Neural crest cell (in vitro differentiated cells): ENCODE results near the gene MYH9. TPM values are rescaled to one million over a fixed set of nuclear protein-coding genes. Genes with fewer than 3 reads are reported as not detected.

Experiments used
- DNase-seq: peaks from one replicate; pipeline ENCODE4 v3.0.0; 2021; ENCODE audit warnings: low read depth, mixed read lengths, low spot score
- H3K27ac Mint-ChIP-seq: one replicate; pipeline ENCODE4 v1.8.0; 2021; ENCODE audit warnings: mild to moderate bottlenecking, mixed read lengths; ENCODE audit not compliant: unreplicated experiment
- H3K27me3 Mint-ChIP-seq: 2 replicates; pipeline ENCODE4 v1.8.0; 2021; ENCODE audit warnings: low read depth, mild to moderate bottlenecking, mixed read lengths
- H3K36me3 Mint-ChIP-seq: 2 replicates; pipeline ENCODE4 v1.8.0; 2021; ENCODE audit warnings: low read depth, mild to moderate bottlenecking, mixed read lengths
- H3K4me1 Mint-ChIP-seq: 2 replicates; pipeline ENCODE4 v1.8.0; 2021; ENCODE audit warnings: mixed read lengths
- H3K4me3 Mint-ChIP-seq: one replicate; pipeline ENCODE4 v1.8.0; 2021; ENCODE audit warnings: mild to moderate bottlenecking, mixed read lengths
- H3K9me3 Mint-ChIP-seq: 2 replicates; pipeline ENCODE4 v1.8.0; 2021; ENCODE audit warnings: mixed read lengths
- total RNA-seq: library from RNA; stranded (reverse); gene quantifications from 2 replicates; pipeline ENCODE4 v1.2.1, GENCODE V29; 2021
- TF ChIP-seq, protein P1 (sequence below): fragments of 200-600 bp; sonication (generic); conservative IDR thresholded peaks from 2 replicates; pipeline ENCODE4 v1.5.0; 2021; ENCODE audit warnings: antibody characterized with exemption, mild to moderate bottlenecking

Gene MYH9
- total RNA-seq, 1 donor from 2014 or later, result 160 TPM

DNA sequence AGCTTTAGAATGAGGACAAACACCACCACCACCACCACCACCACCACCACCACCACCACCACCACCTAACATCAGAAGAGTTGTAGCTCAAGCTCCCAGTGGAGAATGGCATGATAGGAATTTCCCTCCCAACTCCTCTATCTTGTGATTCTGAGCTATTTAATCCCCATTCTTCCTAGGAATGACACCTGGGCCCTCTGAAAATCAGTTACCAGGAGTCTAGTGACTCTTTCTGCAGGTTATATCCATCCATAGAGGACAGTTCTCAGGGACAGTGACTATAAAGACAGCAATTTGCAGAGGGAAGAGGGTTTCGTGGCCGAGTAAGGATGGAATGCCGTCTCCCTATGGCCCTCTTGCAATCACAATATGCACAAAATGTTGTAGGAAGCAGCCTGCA is 27.8 kb downstream of the MYH9 start:
- TF ChIP-seq, protein P1, sequence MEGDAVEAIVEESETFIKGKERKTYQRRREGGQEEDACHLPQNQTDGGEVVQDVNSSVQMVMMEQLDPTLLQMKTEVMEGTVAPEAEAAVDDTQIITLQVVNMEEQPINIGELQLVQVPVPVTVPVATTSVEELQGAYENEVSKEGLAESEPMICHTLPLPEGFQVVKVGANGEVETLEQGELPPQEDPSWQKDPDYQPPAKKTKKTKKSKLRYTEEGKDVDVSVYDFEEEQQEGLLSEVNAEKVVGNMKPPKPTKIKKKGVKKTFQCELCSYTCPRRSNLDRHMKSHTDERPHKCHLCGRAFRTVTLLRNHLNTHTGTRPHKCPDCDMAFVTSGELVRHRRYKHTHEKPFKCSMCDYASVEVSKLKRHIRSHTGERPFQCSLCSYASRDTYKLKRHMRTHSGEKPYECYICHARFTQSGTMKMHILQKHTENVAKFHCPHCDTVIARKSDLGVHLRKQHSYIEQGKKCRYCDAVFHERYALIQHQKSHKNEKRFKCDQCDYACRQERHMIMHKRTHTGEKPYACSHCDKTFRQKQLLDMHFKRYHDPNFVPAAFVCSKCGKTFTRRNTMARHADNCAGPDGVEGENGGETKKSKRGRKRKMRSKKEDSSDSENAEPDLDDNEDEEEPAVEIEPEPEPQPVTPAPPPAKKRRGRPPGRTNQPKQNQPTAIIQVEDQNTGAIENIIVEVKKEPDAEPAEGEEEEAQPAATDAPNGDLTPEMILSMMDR, result no peak
- Mint-ChIP-seq H3K27ac (no peak overlapping the region), H3K27me3 (no peaks in the 10 kb centered on the region), H3K36me3 (no peaks in the 10 kb centered on the region), H3K4me1 (peaks cover 56% of the 10 kb centered on the region), H3K4me3 (no peak overlapping the region), H3K9me3 (no peaks in the 10 kb centered on the region)
- no peak for DNase-seq

DNA sequence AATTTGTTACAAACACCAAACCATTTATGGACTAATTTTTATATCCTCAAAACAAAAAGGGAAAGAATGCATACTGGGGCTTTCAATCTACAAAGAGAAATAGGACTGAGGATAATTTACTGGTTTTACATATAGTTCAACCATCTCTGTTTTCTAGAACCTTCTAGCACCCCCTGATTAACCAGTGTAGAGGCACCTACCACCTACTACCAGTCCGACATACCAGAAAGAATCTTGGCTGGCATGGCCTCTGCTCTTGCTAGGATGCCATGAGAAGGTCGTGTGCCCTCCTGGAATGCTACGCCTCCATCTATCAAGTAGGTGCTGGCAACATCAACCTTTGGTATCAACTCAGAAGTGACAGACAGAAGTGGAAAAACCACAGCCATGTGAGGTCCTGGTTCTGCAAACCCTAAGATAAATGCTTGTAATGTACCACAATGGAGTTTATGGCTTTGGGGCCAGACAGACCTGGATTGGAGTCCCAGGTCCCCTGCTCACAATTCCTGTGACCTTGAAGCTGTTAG is 28.2 kb downstream of the MYH9 start:
- DNase-seq, result no peak
- Mint-ChIP-seq H3K4me3 (no peak overlapping the region), H3K27ac (peak overlapping the region; percentile 58), H3K36me3 (no peaks in the 10 kb centered on the region), H3K27me3 (no peaks in the 10 kb centered on the region), H3K9me3 (no peaks in the 10 kb centered on the region), H3K4me1 (peaks cover 54% of the 10 kb centered on the region)
- TF ChIP-seq, protein P1, result no peak

DNA sequence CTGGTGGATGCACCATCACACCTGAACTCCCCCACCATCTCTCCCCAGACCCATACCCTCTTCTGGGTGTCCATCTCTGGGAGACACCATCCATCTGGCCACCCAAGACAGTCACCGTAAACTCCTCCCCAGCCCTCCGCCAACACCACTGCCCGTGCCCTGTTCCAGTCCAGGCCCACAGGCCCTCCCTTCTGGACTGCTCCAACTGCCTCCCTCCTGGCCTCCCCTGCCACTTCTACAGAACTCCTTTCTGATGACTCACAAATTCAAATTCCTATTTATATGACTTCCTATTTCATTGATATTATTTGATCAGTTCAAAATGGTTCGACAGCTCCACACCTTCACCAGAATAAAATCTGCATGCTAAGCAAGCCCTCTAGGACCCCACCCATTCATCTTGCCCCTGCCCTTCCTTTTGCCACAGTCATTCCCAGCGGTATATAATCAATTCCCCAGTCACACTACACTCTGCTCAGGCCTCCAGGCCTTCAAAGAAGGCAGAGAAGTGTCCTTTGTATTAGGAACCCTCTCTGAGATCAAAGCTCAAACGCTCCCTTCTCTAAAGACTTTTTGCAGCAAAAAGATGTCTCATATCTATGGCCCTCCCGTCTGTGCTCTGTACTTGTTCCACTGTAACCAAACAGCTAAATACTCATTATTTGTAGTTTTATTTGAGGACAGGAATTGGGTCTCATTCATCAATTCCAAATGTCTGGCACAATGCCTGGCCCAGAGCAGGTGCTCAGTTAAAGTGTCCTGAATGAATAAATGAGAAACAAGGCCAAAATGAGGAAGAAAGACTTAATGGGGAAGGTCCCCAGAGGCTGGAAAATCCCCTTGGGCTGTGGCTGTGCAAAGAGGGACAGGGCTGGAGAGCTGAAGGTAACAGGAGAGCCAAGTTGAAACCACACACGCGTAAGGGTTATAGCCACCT is 29.0 kb downstream of the MYH9 start:
- peak overlapping the region; percentile 6 for H3K4me3 Mint-ChIP-seq
- peak overlapping the region; percentile 22 for H3K27ac Mint-ChIP-seq
- no peak for DNase-seq
- H3K36me3 Mint-ChIP-seq, result no peaks in the 10 kb centered on the region
- H3K9me3 Mint-ChIP-seq, result no peaks in the 10 kb centered on the region
- peaks cover 46% of the 10 kb centered on the region for H3K4me1 Mint-ChIP-seq
- no peaks in the 10 kb centered on the region for H3K27me3 Mint-ChIP-seq
- TF ChIP-seq, protein P1, result no peak

DNA sequence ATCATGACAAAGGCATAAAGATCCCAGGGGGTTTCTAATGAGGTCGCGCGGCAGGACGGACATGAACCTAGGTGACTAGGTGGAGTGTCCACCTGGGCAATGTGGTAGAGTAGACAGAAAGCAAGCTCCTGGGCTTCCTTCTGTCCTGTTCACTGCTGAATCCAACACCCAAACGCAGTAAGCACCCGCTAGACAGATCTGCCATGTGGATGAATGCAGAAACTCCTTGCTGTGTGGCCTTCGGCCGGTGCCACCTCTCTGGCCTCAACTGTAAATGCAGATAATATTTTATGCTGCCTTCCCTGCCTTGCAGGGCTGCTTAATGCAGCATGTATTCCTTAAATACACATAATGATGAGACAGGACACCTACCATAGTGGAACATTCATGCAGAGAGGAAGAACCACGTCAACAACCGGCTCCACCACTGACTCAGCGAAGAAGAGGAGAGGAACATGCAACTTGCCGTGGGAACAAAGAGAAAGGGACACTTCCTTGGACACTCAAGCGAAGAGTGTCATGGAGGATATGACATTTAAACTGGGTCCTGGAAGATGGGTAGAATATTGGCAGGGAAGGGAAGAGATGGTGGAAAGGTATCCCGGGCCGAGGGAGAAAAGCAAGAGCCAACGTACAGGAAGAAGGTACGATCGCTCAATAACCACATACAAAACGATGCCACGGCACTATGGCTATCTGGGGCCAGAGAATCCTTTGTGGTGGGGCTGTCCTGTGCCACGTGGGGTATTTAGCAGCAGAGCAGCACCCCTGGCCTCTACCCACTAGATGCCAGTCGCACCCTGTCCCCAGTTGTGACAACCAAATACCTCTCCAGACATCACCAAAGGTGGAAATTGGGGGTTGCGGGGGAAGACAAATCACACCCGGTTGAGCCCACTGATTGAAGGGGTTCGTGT is 30.8 kb downstream of the MYH9 start:
- no peaks in the 10 kb centered on the region for H3K9me3 Mint-ChIP-seq
- no peak overlapping the region for H3K4me3 Mint-ChIP-seq
- DNase-seq, result no peak
- peaks cover 52% of the 10 kb centered on the region for H3K4me1 Mint-ChIP-seq
- TF ChIP-seq, protein P1, result no peak
- H3K27ac Mint-ChIP-seq, result no peak overlapping the region
- H3K27me3 Mint-ChIP-seq, result no peaks in the 10 kb centered on the region
- H3K36me3 Mint-ChIP-seq, result no peaks in the 10 kb centered on the region

DNA sequence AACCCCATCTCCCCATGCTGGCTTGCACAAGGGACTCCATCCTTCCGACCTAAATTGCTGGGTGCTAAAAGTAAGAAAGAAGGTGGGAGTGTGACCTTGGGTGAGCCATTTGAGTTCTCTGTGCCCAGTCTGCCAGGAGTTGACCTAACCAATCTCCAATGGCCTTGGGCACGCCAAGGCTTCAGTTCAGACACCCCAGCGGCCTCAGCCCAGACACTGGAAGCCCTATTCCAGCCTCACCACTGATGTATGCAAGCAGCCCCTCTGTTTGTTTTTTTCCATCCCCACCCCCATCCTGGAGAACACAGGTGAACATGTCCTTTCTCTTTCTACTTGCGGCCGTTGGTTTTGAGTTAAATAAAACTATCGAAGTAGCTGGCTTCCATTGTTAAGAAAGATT is 31.9 kb downstream of the MYH9 start:
- no peak overlapping the region for H3K4me3 Mint-ChIP-seq
- H3K27me3 Mint-ChIP-seq, result no peaks in the 10 kb centered on the region
- peaks cover 63% of the 10 kb centered on the region for H3K4me1 Mint-ChIP-seq

More for the DNA sequence above, 31.9 kb downstream of the MYH9 start:
- H3K9me3 Mint-ChIP-seq, result no peaks in the 10 kb centered on the region
- TF ChIP-seq, protein P1, result no peak
- DNase-seq, result no peak
- peak overlapping the region; percentile 87 for H3K27ac Mint-ChIP-seq
- no peaks in the 10 kb centered on the region for H3K36me3 Mint-ChIP-seq
